Left ventricle myocardium inferior (tissue), 1 donor: ENCODE data around the gene SPINK9. TPM values are rescaled to one million over a fixed set of nuclear protein-coding genes. Genes with fewer than 3 reads are reported as not detected.
A peak's percentile ranks its signal among the peaks of the same experiment; 100 is the strongest.

Experiments used
- DNase-seq: peaks from one replicate; pipeline ENCODE4 v3.0.0-alpha.2; 2020
- H3K27ac ChIP-seq: fragments of 200-600 bp; replicated peaks from 2 replicates; pipeline ENCODE4 v1.8.0; 2021
- H3K27me3 ChIP-seq: fragments of 200-600 bp; 2 replicates; pipeline ENCODE4 v1.8.0; 2021; ENCODE audit warnings: low read depth
- H3K36me3 ChIP-seq: fragments of 200-600 bp; 2 replicates; pipeline ENCODE4 v1.8.0; 2021
- H3K4me1 ChIP-seq: fragments of 200-600 bp; 2 replicates; pipeline ENCODE4 v1.8.0; 2021
- H3K4me3 ChIP-seq: fragments of 200-600 bp; 2 replicates; pipeline ENCODE4 v1.8.0; 2021; ENCODE audit warnings: mild to moderate bottlenecking, moderate library complexity
- H3K9me3 ChIP-seq: fragments of 200-600 bp; replicated peaks from 2 replicates; pipeline ENCODE4 v1.8.0; 2021
- intact Hi-C: fragments of 100-400 bp; cut with micrococcal nuclease; formaldehyde crosslinking; loops from one replicate; pipeline ENCODE4 v1.11.0; 2022
- total RNA-seq: library from RNA; stranded (reverse); fragmentation: NEBNext Ultra II Directional; extraction: Animal tissue kit (Norgen Biotek cat#: 25700); gene quantifications from one replicate; pipeline ENCODE4 v1.2.1, GENCODE V29; 2021
- TF ChIP-seq, protein P1 (sequence below): fragments of 200-600 bp; IDR thresholded peaks from 2 replicates; pipeline ENCODE4 v1.8.0; 2021; ENCODE audit warnings: antibody characterized with exemption, mild to moderate bottlenecking, borderline replicate concordance
- donor health status: DM: no; HTN: yes; CAD: no; lungs with severe emphysema.

Gene SPINK9
- total RNA-seq, 1 donor from 2014 or later = not detected

DNA sequence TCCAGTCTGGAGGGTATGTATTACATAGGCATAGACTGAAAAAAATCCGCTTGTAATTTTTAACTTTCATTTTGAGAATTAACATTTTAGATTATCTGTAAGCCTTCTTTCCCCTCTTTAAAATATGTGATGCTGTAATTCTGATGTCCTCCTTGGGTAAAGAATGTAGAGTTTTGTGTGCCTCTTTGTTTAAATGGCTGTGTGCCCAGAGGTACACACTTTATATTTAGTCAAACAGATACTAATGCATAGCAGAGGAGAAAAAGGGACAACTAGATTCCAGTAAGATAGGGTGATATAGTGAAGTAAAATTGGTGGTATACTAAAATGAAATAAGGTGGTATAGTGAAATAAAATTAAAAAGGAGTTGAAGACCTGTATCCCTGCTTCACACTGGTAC, 49.7 kb downstream of the SPINK9 start:
- Histone ChIP-seq H3K36me3 (peaks cover 3% of the 10 kb centered on the region), H3K4me3 (peak overlapping the region; percentile 91), H3K27me3 (no peaks in the 10 kb centered on the region), H3K27ac (peak overlapping the region; percentile 94), H3K4me1 (peaks cover 88% of the 10 kb centered on the region), H3K9me3 (no peaks in the 10 kb centered on the region)
- DNase-seq = no peak
- TF ChIP-seq, protein P1, sequence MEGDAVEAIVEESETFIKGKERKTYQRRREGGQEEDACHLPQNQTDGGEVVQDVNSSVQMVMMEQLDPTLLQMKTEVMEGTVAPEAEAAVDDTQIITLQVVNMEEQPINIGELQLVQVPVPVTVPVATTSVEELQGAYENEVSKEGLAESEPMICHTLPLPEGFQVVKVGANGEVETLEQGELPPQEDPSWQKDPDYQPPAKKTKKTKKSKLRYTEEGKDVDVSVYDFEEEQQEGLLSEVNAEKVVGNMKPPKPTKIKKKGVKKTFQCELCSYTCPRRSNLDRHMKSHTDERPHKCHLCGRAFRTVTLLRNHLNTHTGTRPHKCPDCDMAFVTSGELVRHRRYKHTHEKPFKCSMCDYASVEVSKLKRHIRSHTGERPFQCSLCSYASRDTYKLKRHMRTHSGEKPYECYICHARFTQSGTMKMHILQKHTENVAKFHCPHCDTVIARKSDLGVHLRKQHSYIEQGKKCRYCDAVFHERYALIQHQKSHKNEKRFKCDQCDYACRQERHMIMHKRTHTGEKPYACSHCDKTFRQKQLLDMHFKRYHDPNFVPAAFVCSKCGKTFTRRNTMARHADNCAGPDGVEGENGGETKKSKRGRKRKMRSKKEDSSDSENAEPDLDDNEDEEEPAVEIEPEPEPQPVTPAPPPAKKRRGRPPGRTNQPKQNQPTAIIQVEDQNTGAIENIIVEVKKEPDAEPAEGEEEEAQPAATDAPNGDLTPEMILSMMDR = no peak
- intact Hi-C loops = no loop called here

DNA sequence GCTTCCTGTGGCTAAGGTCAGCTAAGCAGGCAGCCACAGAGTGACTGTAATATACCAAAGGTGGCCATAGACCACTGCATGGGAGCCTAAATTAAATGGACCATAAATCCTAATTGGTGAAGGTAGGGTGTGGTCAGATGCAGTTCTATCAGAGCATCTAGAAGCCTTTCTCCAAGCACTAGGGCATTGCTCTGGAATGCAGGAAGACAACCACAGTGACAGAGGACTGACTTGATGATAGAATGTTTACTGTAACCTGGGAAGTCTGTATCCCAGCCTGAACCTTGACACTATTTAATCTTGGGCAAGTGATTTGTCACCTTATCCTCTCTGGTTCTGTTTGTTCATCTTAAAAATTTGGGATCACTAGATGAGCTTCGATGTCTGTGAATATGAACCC, 50.7 kb downstream of the SPINK9 start:
- no peak overlapping the region for H3K4me3 ChIP-seq
- no peak for DNase-seq
- H3K27me3 ChIP-seq = no peaks in the 10 kb centered on the region
- H3K9me3 ChIP-seq = no peaks in the 10 kb centered on the region
- peaks cover 93% of the 10 kb centered on the region for H3K4me1 ChIP-seq
- intact Hi-C loops = no loop called here
- TF ChIP-seq, protein P1 = no peak
- H3K27ac ChIP-seq = no peak overlapping the region
- peaks cover 3% of the 10 kb centered on the region for H3K36me3 ChIP-seq

DNA sequence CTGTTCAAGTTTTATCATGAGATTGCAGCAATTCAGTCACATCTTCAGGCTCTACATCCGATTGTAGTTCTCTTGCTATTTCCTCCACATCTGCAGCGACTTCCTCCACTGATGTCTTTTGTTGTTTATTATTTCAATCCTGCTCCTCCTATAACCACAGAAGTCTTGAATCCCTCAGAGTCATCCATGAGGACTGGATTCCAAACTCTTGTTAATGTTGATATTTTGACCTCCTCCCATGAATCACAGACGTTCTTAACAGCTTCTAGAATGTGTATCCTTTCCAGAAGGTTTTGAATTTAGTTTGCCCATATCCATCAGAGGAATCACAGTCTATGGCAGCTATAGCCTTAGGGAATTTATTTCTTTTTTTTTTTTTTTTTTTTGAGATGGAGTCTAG, 52.0 kb downstream of the SPINK9 start:
- DNase-seq = no peak
- intact Hi-C loops = no loop called here
- Histone ChIP-seq H3K27me3 (no peaks in the 10 kb centered on the region), H3K4me3 (no peak overlapping the region), H3K4me1 (peaks cover 93% of the 10 kb centered on the region), H3K36me3 (peaks cover 3% of the 10 kb centered on the region), H3K9me3 (no peaks in the 10 kb centered on the region), H3K27ac (peak overlapping the region; percentile 52)
- TF ChIP-seq, protein P1 = no peak

DNA sequence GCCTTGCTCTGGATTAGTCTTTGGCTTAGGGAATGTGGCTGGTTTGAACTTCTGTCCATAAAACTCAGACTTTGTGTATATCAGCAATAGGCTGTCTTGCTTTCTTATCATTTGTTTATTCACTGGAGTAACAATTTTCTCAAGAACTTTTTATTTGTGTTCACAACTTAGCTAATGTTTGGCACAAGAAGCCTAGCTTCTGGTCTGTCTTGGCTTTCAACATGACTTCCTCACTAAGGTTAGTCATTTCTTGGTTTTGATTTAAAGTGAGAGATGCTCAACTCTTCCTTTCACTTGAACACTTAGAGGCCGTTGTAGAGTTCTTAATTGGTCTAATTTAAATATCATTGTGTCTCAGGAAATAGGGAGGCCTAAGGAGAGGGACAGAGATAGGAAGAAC, 53.3 kb downstream of the SPINK9 start:
- H3K4me3 ChIP-seq = no peak overlapping the region
- TF ChIP-seq, protein P1 = no peak
- intact Hi-C loops = no loop called here
- no peaks in the 10 kb centered on the region for H3K9me3 ChIP-seq
- DNase-seq = no peak
- peaks cover 3% of the 10 kb centered on the region for H3K36me3 ChIP-seq
- H3K27me3 ChIP-seq = no peaks in the 10 kb centered on the region
- H3K27ac ChIP-seq = peak overlapping the region; percentile 52
- peaks cover 93% of the 10 kb centered on the region for H3K4me1 ChIP-seq

Other genes starting within 250 kb of the SPINK9 start
- not detected for gene SPINK14, start 167.0 kb upstream of the SPINK9 start, total RNA-seq
- not detected for gene SPINK6, start 132.5 kb upstream of the SPINK9 start, total RNA-seq
- not detected for gene MARCOL, start 97.0 kb upstream of the SPINK9 start, total RNA-seq
- not detected for gene SPINK13, start 66.8 kb upstream of the SPINK9 start, total RNA-seq
- not detected for gene SPINK7, start 23.1 kb upstream of the SPINK9 start, total RNA-seq
- gene FBXO38, start 48.4 kb downstream of the SPINK9 start, total RNA-seq = 38.0 TPM